Astrocyte (in vitro differentiated cells and primary cell): ENCODE data around the gene ZNF497.

Experiments used
- EZH2 ChIP-seq: IDR thresholded peaks from 2 replicates; pipeline ENCODE4 v1.6.1; 2012; ENCODE audit warnings: mild to moderate bottlenecking, low read length, inconsistent platforms; ENCODE audit not compliant: insufficient read depth
- TF ChIP-seq, protein P1 (sequence below): IDR thresholded peaks from 2 replicates; pipeline ENCODE4 v1.5.1; 2011; ENCODE audit warnings: low read depth, mild to moderate bottlenecking, inconsistent platforms, low read length, moderate library complexity; ENCODE audit not compliant: insufficient read depth

DNA sequence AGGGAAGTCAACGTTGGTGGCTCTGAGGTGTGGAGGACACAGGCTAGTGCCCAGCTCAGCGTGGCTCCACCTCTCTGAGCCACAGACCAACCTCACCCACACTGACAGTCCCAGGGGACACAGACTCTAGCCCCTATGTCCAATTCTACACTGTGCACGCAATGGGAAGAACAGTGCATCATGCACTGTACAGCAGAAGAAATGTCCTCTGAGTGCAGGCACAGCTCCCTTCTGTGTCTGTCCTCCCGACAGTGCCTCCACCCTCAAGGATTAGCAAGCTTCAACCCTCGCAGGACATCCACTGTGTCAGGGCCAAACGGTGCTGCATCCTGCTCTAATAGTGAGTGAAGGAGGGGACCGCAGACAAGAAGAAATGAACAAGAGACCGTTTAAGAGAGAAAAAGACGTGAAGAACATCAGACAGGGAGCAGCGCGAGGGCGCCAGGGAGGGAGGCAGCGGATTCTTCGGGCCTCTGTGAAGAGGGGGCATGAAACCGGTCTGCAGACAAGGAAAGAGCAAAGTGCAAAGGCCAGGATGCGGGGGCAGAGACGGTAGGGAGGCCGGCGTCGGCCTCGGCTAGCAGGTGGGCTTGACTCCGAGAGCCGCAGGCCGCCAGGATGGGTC is 17.6 kb upstream of the ZNF497 start:
- TF ChIP-seq, protein P1, sequence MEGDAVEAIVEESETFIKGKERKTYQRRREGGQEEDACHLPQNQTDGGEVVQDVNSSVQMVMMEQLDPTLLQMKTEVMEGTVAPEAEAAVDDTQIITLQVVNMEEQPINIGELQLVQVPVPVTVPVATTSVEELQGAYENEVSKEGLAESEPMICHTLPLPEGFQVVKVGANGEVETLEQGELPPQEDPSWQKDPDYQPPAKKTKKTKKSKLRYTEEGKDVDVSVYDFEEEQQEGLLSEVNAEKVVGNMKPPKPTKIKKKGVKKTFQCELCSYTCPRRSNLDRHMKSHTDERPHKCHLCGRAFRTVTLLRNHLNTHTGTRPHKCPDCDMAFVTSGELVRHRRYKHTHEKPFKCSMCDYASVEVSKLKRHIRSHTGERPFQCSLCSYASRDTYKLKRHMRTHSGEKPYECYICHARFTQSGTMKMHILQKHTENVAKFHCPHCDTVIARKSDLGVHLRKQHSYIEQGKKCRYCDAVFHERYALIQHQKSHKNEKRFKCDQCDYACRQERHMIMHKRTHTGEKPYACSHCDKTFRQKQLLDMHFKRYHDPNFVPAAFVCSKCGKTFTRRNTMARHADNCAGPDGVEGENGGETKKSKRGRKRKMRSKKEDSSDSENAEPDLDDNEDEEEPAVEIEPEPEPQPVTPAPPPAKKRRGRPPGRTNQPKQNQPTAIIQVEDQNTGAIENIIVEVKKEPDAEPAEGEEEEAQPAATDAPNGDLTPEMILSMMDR = no peak
- TF ChIP-seq EZH2 = no peak
